Testis (tissue), 2 donors: Measurements from ENCODE around the gene IDUA.

ENCODE experiments used
- CTCF ChIP-seq, 3 experiments: fragments of 450-650 bp in 2 of 3; fragments of 200-600 bp in 1 of 3; sonication (generic) in 1 of 3; IDR thresholded peaks; one replicate each; pipeline ENCODE4 v1.5.1; 2016 to 2019; ENCODE audit warnings: antibody characterized with exemption in 3 of 3, mild to moderate bottlenecking in 2 of 3, moderate library complexity in 1 of 3
- POLR2A ChIP-seq: fragments of 450-650 bp; IDR thresholded peaks from one replicate; pipeline ENCODE4 v1.6.1; 2017; ENCODE audit warnings: antibody characterized with exemption, mild to moderate bottlenecking, moderate library complexity

GRCh38 chr4:1050486-1051213, 63.8 kb downstream of the IDUA start:
- TF ChIP-seq CTCF (IDR thresholded peaks at IDR 0.05) = no peak
- no peak for TF ChIP-seq POLR2A
